BJ (cell line): ENCODE data around the gene PRR29. TPM values are rescaled to one million over a fixed set of nuclear protein-coding genes. Genes with fewer than 3 reads are reported as not detected.
"Not testable (repeated sequence)": the region's sequence is repeated elsewhere in the genome, so short reads cannot be mapped to it uniquely, and the experiment has no call there.

ENCODE experiments used
- CTCF ChIA-PET: fragments of 350-600 bp; formaldehyde crosslinking; extraction: SDS; loops from one replicate; lab custom pipeline; 2021; ENCODE audit warnings: antibody characterized with exemption, inconsistent platforms; lab: Yijun Ruan, JAX
- POLR2A ChIA-PET: fragments of 300-600 bp; sonication (Branson Sonifier 250); formaldehyde crosslinking; extraction: SDS; loops from one replicate; lab custom pipeline; 2021; ENCODE audit warnings: antibody characterized with exemption; lab: Charles Lee
- DNase-seq: peaks from one replicate; pipeline ENCODE4 v3.0.0-alpha.2; 2011; ENCODE audit warnings: low read depth
- H3K27me3 ChIP-seq: 2 replicates; pipeline ENCODE4 v1.6.0; 2011; ENCODE audit warnings: low read length; ENCODE audit not compliant: control insufficient read depth, insufficient read depth
- H3K36me3 ChIP-seq: 2 replicates; pipeline ENCODE4 v1.5.1; 2011; ENCODE audit warnings: low read length; ENCODE audit not compliant: control insufficient read depth, insufficient read depth
- H3K4me3 ChIP-seq: 2 replicates; pipeline ENCODE4 v1.5.1; 2011; ENCODE audit warnings: low read depth, mild to moderate bottlenecking, control low read depth, low read length
- CTCF ChIP-seq: IDR thresholded peaks from 2 replicates; pipeline ENCODE4 v1.5.1; 2011; ENCODE audit warnings: low read depth, mild to moderate bottlenecking, control low read depth, inconsistent platforms, low read length, moderate library complexity; ENCODE audit not compliant: insufficient read depth
- polyA plus RNA-seq: library from polyadenylated mRNA; depleted of rRNA; stranded (reverse); fragments of >200 nt; gene quantifications from 2 replicates; pipeline ENCODE4 v1.2.3, GENCODE V29; 2011

Gene PRR29
- polyA plus RNA-seq, 1 experiment = 0.21 TPM

GRCh38 chr17:64004903-64005733 is 7.0 kb downstream of the PRR29 start:
- no peak for TF ChIP-seq CTCF
- CTCF ChIA-PET = interaction anchor here (0.6 to 6.4 kb wide), 7 partner anchors 15 to 129 kb away, joined by 3 to 30 read pairs (median 4); partner anchors contain the start of genes GH1 and ICAM2
- POLR2A ChIA-PET = interaction anchor here (0.6 kb wide), 1 partner anchor 84 kb away, joined by 5 read pairs; no protein-coding TSS in a partner anchor
- Histone ChIP-seq H3K4me3 (no peak overlapping the region), H3K36me3 (no peaks in the 10 kb centered on the region), H3K27me3 (no peaks in the 10 kb centered on the region)
- DNase-seq = no peak

- TF ChIP-seq CTCF = no peak
- Histone ChIP-seq H3K36me3 (no peaks in the 10 kb centered on the region), H3K4me3 (no peak overlapping the region), H3K27me3 (no peaks in the 10 kb centered on the region)
- no peak for DNase-seq
- POLR2A ChIA-PET = interaction anchor here (0.6 kb wide), 1 partner anchor 84 kb away, joined by 5 read pairs; no protein-coding TSS in a partner anchor
- CTCF ChIA-PET = interaction anchor here (0.6 to 6.4 kb wide), 7 partner anchors 15 to 128 kb away, joined by 3 to 30 read pairs (median 4); partner anchors contain the start of genes GH1 and ICAM2
These were observed 7.6 kb downstream of the PRR29 start for GRCh38 chr17:64005734-64006167.

DNA sequence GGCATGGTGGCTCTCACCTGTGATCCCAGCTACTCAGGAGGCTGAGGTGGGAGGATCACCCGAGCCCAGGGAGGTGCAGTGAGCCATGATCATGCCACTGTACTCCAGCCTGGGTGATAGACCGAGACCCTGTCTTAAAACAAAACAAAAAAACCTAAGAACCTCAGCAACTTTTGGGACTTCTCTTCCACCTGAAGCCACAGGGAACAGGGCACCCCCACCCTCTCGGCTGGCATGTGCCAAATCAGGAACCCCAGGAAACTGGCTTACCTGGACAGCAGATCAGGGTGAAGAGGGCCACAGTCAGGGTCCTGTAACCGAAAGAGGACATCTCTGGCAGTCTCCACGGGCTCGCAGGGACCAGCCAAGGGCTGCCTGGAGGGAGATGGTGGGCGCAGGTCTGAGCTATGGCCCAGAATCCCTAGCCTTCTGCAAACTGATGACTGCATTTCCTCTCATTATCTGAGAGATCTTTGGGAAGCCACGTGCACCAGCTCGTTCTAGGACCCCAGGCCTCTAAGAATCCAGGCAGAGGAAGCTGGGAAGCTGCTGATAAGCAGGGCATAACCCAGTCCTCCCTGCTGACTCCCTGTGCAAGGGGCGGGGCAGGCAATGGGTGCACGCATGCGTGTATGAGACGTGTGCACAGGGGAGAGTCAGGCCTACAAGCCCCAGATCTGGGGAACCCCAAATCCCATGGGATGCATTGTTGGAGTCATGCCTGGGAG is 8.4 kb downstream of the PRR29 start:
- Histone ChIP-seq H3K4me3 (no peak overlapping the region), H3K27me3 (no peaks in the 10 kb centered on the region), H3K36me3 (no peaks in the 10 kb centered on the region)
- no peak for TF ChIP-seq CTCF
- CTCF ChIA-PET = interaction anchor here (1.0 to 6.4 kb wide), 6 partner anchors 14 to 116 kb away, joined by 3 to 30 read pairs (median 4); partner anchors contain the start of genes GH1 and ICAM2
- POLR2A ChIA-PET = no interaction called here
- DNase-seq = no peak

DNA sequence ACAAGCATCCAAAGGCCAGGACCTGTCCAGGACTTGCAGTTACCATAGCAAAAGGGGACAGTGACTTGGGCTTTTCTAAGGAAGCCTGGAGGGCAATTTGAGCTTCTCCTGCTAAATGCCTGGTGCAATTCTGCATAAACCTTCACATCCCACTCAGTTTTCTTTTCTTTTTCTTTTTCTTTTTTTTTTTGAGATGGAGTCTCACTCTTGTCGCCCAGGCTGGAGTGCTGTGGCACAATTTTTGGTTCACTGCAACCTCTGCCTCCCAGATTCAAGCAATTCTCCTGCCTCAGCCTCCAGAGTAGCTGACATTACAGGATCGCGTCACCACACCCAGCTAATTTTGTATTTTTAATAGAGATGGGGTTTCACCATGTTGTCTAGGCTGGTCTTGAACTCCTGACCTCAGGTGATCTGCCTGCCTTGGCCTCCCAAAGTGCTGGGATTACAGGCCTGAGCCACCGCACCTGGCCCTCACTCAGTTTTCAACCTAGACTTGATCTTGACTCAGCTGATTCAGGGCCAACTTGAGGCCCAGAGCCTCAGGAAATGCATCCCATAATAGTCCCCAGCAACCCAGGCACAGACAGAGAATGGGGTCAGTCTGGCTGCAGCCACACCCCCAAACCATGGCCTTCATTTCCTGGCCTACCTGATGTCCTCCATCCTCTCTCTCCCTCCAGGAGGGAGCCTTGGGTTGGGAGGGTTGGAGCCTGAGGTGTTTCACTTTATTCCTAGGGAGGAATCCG is 9.1 kb downstream of the PRR29 start:
- POLR2A ChIA-PET, H3K4me3 ChIP-seq, H3K36me3 ChIP-seq, H3K27me3 ChIP-seq, DNase-seq: not testable (repeated sequence)
- CTCF ChIA-PET = interaction anchor here (1.1 to 6.4 kb wide), 4 partner anchors 19 to 117 kb away, joined by 3 to 30 read pairs (median 10); partner anchors contain the start of gene GH1

DNA sequence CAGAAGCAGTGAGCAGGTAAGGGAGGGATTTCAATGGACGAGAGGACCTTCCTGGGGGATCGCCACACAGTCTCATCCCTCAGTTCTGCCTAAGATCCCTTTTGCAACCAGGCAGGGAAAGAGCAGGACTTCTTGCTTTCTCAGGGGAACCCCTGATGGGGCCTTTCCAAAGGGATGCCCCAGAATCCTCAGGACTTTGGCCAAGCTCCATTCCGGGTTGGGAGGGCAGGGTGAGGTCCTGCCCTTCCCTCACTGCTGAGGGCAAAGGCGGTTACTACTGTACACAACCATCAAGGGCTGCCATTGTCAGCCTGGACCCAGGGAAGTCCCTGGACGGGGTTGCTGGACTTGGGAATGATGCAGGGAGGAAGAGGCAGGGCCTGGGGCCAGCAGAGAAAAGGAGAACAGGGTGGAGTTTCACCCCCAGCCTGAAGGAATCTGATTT is 9.7 kb downstream of the PRR29 start:
- H3K4me3 ChIP-seq = no peak overlapping the region
- no peak for TF ChIP-seq CTCF
- ChIA-PET POLR2A (no interaction called here), CTCF (interaction anchor here (6.4 kb wide), 1 partner anchor 18 kb away, joined by 30 read pairs; no protein-coding TSS in a partner anchor)
- no peaks in the 10 kb centered on the region for H3K36me3 ChIP-seq
- no peak for DNase-seq
- H3K27me3 ChIP-seq = no peaks in the 10 kb centered on the region
